Muscle of leg (tissue), 11 donors: ENCODE measurements around the gene CUBN. TPM values are rescaled to one million over a fixed set of nuclear protein-coding genes. Genes with fewer than 3 reads are reported as not detected.

Experiments
- DNase-seq: peaks from one replicate; pipeline ENCODE4 v3.0.0; 2013
- H3K27ac ChIP-seq: one replicate; pipeline ENCODE4 v1.5.1; 2013; ENCODE audit warnings: mild to moderate bottlenecking, low read length, control low read depth
- H3K27me3 ChIP-seq: one replicate; pipeline ENCODE4 v1.6.1; 2013; ENCODE audit warnings: low read length; ENCODE audit not compliant: control insufficient read depth, insufficient read depth
- H3K36me3 ChIP-seq: one replicate; pipeline ENCODE4 v1.6.1; 2013; ENCODE audit warnings: low read length; ENCODE audit not compliant: control insufficient read depth, insufficient read depth
- H3K4me1 ChIP-seq: one replicate; pipeline ENCODE4 v1.6.1; 2013; ENCODE audit warnings: low read length; ENCODE audit not compliant: control insufficient read depth, insufficient read depth
- H3K4me3 ChIP-seq: one replicate; pipeline ENCODE4 v1.5.1; 2013; ENCODE audit warnings: low read length, control low read depth
- H3K9me3 ChIP-seq: replicated peaks from 2 replicates; pipeline ENCODE4 v1.6.1; 2013; ENCODE audit warnings: low read depth, low read length; ENCODE audit not compliant: control insufficient read depth
- WGBS: methylation state at CpG from one replicate; pipeline ENCODE4 v1.1.5; 2013; ENCODE audit warnings: missing lambda C conversion rate; ENCODE audit not compliant: insufficient coverage; 5-methylcytosine and 5-hydroxymethylcytosine counted together
- polyA plus RNA-seq, 8 donors: library from polyadenylated mRNA; unstranded; fragments of 120-200 nt; gene quantifications; one replicate each; pipeline versions ENCODE4 v1.2.1 to v1.2.3, GENCODE V29; 2013; ENCODE audit warnings: inconsistent platforms in 1 of 8, low replicate concordance in 1 of 8; ENCODE audit not compliant: insufficient read length in 8 of 8, insufficient read depth in 1 of 8
- total RNA-seq: library from RNA; stranded (reverse); fragments of 120-200 nt; gene quantifications from one replicate; pipeline ENCODE4 v1.2.4, GENCODE V29; 2013

The CUBN gene
- total and polyA plus RNA-seq, 9 donors: 1.4 to 5.0 (median 2.0) TPM

GRCh38 chr10:17088118-17088806 lies 41.3 kb downstream of the CUBN start:
- no CpG with 5 or more reads among the region's 5 CpGs for WGBS
- Histone ChIP-seq H3K9me3 (no peaks in the 10 kb centered on the region), H3K4me3 (no peak overlapping the region), H3K4me1 (peaks cover 2% of the 10 kb centered on the region), H3K36me3 (no peaks in the 10 kb centered on the region), H3K27ac (no peak overlapping the region), H3K27me3 (no peaks in the 10 kb centered on the region)
- DNase-seq: no peak

GRCh38 chr10:17086865-17087367 lies 42.7 kb downstream of the CUBN start:
- Histone ChIP-seq H3K27me3 (no peaks in the 10 kb centered on the region), H3K4me3 (no peak overlapping the region), H3K9me3 (no peaks in the 10 kb centered on the region), H3K27ac (no peak overlapping the region), H3K4me1 (peaks cover 2% of the 10 kb centered on the region), H3K36me3 (no peaks in the 10 kb centered on the region)
- no peak for DNase-seq
- WGBS: no CpG with 5 or more reads among the region's 3 CpGs

- Histone ChIP-seq H3K4me3 (no peak overlapping the region), H3K36me3 (no peaks in the 10 kb centered on the region), H3K27ac (peak overlapping the region; percentile 78), H3K27me3 (no peaks in the 10 kb centered on the region), H3K9me3 (no peaks in the 10 kb centered on the region), H3K4me1 (peaks cover 2% of the 10 kb centered on the region)
- DNase-seq: peak; percentile 91
- WGBS: 100% methylated on average over 1 of the region's 4 CpGs
Observed at GRCh38 chr10:17085011-17085725, 44.4 kb downstream of the CUBN start.

GRCh38 chr10:17084258-17084657 lies 45.4 kb downstream of the CUBN start:
- no peaks in the 10 kb centered on the region for H3K36me3 ChIP-seq
- WGBS: 79% methylated on average over 3 of the region's 6 CpGs
- H3K27me3 ChIP-seq: no peaks in the 10 kb centered on the region
- H3K4me3 ChIP-seq: no peak overlapping the region
- H3K9me3 ChIP-seq: no peaks in the 10 kb centered on the region
- H3K4me1 ChIP-seq: peaks cover 2% of the 10 kb centered on the region
- H3K27ac ChIP-seq: peak overlapping the region; percentile 78
- DNase-seq: no peak

GRCh38 chr10:17081431-17081830 lies 48.2 kb downstream of the CUBN start:
- Histone ChIP-seq H3K4me1 (peaks cover 7% of the 10 kb centered on the region), H3K27me3 (no peaks in the 10 kb centered on the region), H3K4me3 (no peak overlapping the region), H3K27ac (no peak overlapping the region), H3K36me3 (no peaks in the 10 kb centered on the region), H3K9me3 (no peaks in the 10 kb centered on the region)
- DNase-seq: no peak
- WGBS: no CpG with 5 or more reads among the region's 2 CpGs

- no peak for DNase-seq
- 91% methylated on average over 1 of the region's 2 CpGs for WGBS
Observed at GRCh38 chr10:17077890-17078289, 51.7 kb downstream of the CUBN start.

GRCh38 chr10:17077346-17077781 lies 52.2 kb downstream of the CUBN start:
- H3K36me3 ChIP-seq: no peaks in the 10 kb centered on the region
- peak overlapping the region; percentile 90 for H3K27ac ChIP-seq
- no peak overlapping the region for H3K4me3 ChIP-seq
- H3K9me3 ChIP-seq: no peaks in the 10 kb centered on the region
- H3K4me1 ChIP-seq: peaks cover 6% of the 10 kb centered on the region
- H3K27me3 ChIP-seq: no peaks in the 10 kb centered on the region
- peak; percentile 79 for DNase-seq
- WGBS: 14% methylated on average over 1 of the region's 5 CpGs

More at GRCh38 chr10:17077890-17078289, 51.7 kb downstream of the CUBN start:
- Histone ChIP-seq H3K9me3 (no peaks in the 10 kb centered on the region), H3K27ac (peak overlapping the region; percentile 90), H3K4me1 (peaks cover 6% of the 10 kb centered on the region), H3K27me3 (no peaks in the 10 kb centered on the region), H3K4me3 (no peak overlapping the region), H3K36me3 (no peaks in the 10 kb centered on the region)

GRCh38 chr10:17076626-17077345 lies 52.8 kb downstream of the CUBN start:
- WGBS: no CpG with 5 or more reads among the region's 8 CpGs
- peak; percentile 87 for DNase-seq
- Histone ChIP-seq H3K27ac (peak overlapping the region; percentile 90), H3K36me3 (no peaks in the 10 kb centered on the region), H3K9me3 (no peaks in the 10 kb centered on the region), H3K27me3 (no peaks in the 10 kb centered on the region), H3K4me1 (peaks cover 6% of the 10 kb centered on the region), H3K4me3 (no peak overlapping the region)

- DNase-seq: peak; percentile 85
- peak overlapping the region; percentile 90 for H3K27ac ChIP-seq
- no peaks in the 10 kb centered on the region for H3K27me3 ChIP-seq
- peaks cover 6% of the 10 kb centered on the region for H3K4me1 ChIP-seq
- H3K4me3 ChIP-seq: no peak overlapping the region
- H3K9me3 ChIP-seq: no peaks in the 10 kb centered on the region
- no CpG with 5 or more reads among the region's 2 CpGs for WGBS
- H3K36me3 ChIP-seq: no peaks in the 10 kb centered on the region
Observed at GRCh38 chr10:17075533-17076359, 53.9 kb downstream of the CUBN start.
